Heart left ventricle (tissue), 16 donors: ENCODE measurements around the gene PCNP. TPM values are rescaled to one million over a fixed set of nuclear protein-coding genes. Genes with fewer than 3 reads are reported as not detected.
A peak's percentile ranks its signal among the peaks of the same experiment; 100 is the strongest.

ENCODE experiments used
- ATAC-seq, 4 donors: fragments of 200-7000 bp; cut with Tn5 transposase; one replicate each; pipeline ENCODE4 v1.9.1; 2020 to 2022; ENCODE audit warnings: moderate library complexity in 4 of 4, mild to moderate bottlenecking in 3 of 4, moderate number of reproducible peaks in 1 of 4
- DNase-seq, 5 donors: peaks; one replicate each; pipeline ENCODE4 v3.0.0-alpha.2; 2020
- H3K27ac ChIP-seq, 12 donors: fragments of 200-600 bp; sonication (generic) in 4 of 12; one replicate each; pipeline versions ENCODE4 v1.5.0 to v1.8.0; 2016 to 2022; ENCODE audit warnings: mild to moderate bottlenecking in 2 of 12
- H3K27me3 ChIP-seq, 9 donors: fragments of 200-600 bp; sonication (generic) in 2 of 9; one replicate each; pipeline versions ENCODE4 v1.5.1 to v1.8.0; 2016 to 2022; ENCODE audit warnings: mild to moderate bottlenecking in 3 of 9
- H3K36me3 ChIP-seq, 9 donors: fragments of 200-600 bp; sonication (generic) in 2 of 9; one replicate each; pipeline versions ENCODE4 v1.5.0 to v1.8.0; 2018 to 2022; ENCODE audit warnings: mild to moderate bottlenecking in 2 of 9
- H3K4me1 ChIP-seq, 12 donors: fragments of 200-600 bp; sonication (generic) in 4 of 12; one replicate each; pipeline versions ENCODE4 v1.5.0 to v1.8.0; 2016 to 2022; ENCODE audit warnings: mild to moderate bottlenecking in 3 of 12
- H3K4me3 ChIP-seq, 12 donors: fragments of 200-600 bp; sonication (generic) in 4 of 12; one replicate each; pipeline versions ENCODE4 v1.5.0 to v1.8.0; 2017 to 2022; ENCODE audit warnings: mild to moderate bottlenecking in 9 of 12, moderate library complexity in 4 of 12
- H3K9me3 ChIP-seq, 12 donors: fragments of 200-600 bp; sonication (generic) in 4 of 12; one replicate each; pipeline versions ENCODE4 v1.5.0 to v1.8.0; 2016 to 2022; ENCODE audit warnings: mild to moderate bottlenecking in 1 of 12
- POLR2A ChIP-seq, 2 donors: fragments of 450-650 bp; IDR thresholded peaks; one replicate each; pipeline ENCODE4 v1.6.1; 2017; ENCODE audit warnings: antibody characterized with exemption in 2 of 2, mild to moderate bottlenecking in 2 of 2, moderate library complexity in 2 of 2
- WGBS, 4 donors: extraction: QIAGEN DNeasy Blood & Tissue Kit in 2 of 4; methylation state at CpG; one replicate each; pipeline versions ENCODE4 v1.1.5 to v1.1.7; 2013 to 2018; 5-methylcytosine and 5-hydroxymethylcytosine counted together
- intact Hi-C, 10 donors: fragments of 100-400 bp; cut with DNase I; formaldehyde crosslinking; loops; one replicate each; pipeline versions ENCODE4 v1.11.1 to v1.14.2; 2022
- long read RNA-seq, 3 donors: library from polyadenylated mRNA; unstranded; transcript quantifications; one replicate each; pipeline ENCODE4 v2.0.0, GENCODE V29; 2020 to 2021
- polyA plus RNA-seq, 2 donors: library from polyadenylated mRNA; stranded (reverse); fragments of 200-250 nt; gene quantifications; one replicate each; pipeline ENCODE4 v1.2.3, GENCODE V29; 2013
- total RNA-seq, 9 donors: library from RNA; depleted of rRNA in 2 of 9; stranded (reverse); fragments of >200 nt in 2 of 9; fragmentation: NEBNext Ultra II Directional in 3 of 9; extraction: Animal tissue kit (Norgen Biotek cat#: 25700) in 3 of 9; gene quantifications; one replicate each; pipeline versions ENCODE4 v1.1.0 to v1.2.4, GENCODE V29; 2016 to 2023
- TF ChIP-seq, protein P1 (sequence below), 12 donors: fragments of 200-600 bp; sonication (generic) in 4 of 12; IDR thresholded peaks; one replicate each; pipeline versions ENCODE4 v1.5.0 to v1.8.0; 2018 to 2022; ENCODE audit warnings: antibody characterized with exemption in 12 of 12, mild to moderate bottlenecking in 5 of 12
- donor health status: ischemic (EF 13 %, LVEDD 7.1; RV severe dilation, severe dysfunction).
- donor health status: healthy with polysubstance abuse.
- donor health status: DM: no; HTN: yes; CAD: no.
- donor health status: DM: no; HTN: no; CAD: no.
- donor health status: ischemic (EF 25% LVEDD 6.9; RV normal size, moderate dysfunction).
- donor health status: ischemic (EF 25% LVEDD 5.7; RV mildly dilated, moderate dysfunction).
- donor health status: healthy.
- donor health status: DM: yes; HTN: yes; CAD: no.
- donor health status: ischemic (EF 35%, LVEDD 5.7; RV mildly dilated, moderate dysfunction).
- donor health status: nonischemic (EF 11% LVEDD 7.7; RV severe dilation, severe dysfunction).
- donor health status: DM: yes; HTN: yes; CAD: no.
- donor health status: PGD.
- donor health status: ischemic (EF 29% LVEDD 5.4; RV normal size, mild dysfunction).
- donor health status: nonischemic (EF 23%, LVEDD 6.1; RV moderate dilation, normal function).

Gene PCNP, protein sequence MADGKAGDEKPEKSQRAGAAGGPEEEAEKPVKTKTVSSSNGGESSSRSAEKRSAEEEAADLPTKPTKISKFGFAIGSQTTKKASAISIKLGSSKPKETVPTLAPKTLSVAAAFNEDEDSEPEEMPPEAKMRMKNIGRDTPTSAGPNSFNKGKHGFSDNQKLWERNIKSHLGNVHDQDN
- total RNA-seq: 100 to 1,000 TPM in 7 of 9 donors, 10 to 100 TPM in 2; 49.7 to 141 (median 121) TPM
- polyA plus RNA-seq: 10 to 100 TPM; 60.5 to 90.8 TPM
- long read RNA-seq, donor 1, transcript PCNP-202 (5 exons, 2,165 nt): minor isoform, 46 of 242 reads
- long read RNA-seq, donor 1, transcript PCNP-207 (5 exons, 786 nt): minor isoform, 6 of 242 reads
- long read RNA-seq, donor 1, transcript PCNP-204 (4 exons, 2,028 nt): minor isoform, 28 of 242 reads
- long read RNA-seq, donor 1, transcript PCNP-201 (5 exons, 2,342 nt): major isoform, 138 of 242 reads
- long read RNA-seq, donor 1, partial matches to known transcripts: 3 of 242 reads
- long read RNA-seq, donor 1, other reads (novel, unspliced or antisense): 20 of 242 reads
- long read RNA-seq, donor 2, transcript PCNP-201 (5 exons, 2,342 nt): major isoform, 293 of 492 reads
- long read RNA-seq, donor 2, transcript PCNP-202 (5 exons, 2,165 nt): minor isoform, 94 of 492 reads
- long read RNA-seq, donor 2, transcript PCNP-204 (4 exons, 2,028 nt): minor isoform, 40 of 492 reads
- long read RNA-seq, donor 2, partial matches to known transcripts: 6 of 492 reads
- long read RNA-seq, donor 2, other reads (novel, unspliced or antisense): 51 of 492 reads
- long read RNA-seq, donor 3, transcript PCNP-201 (5 exons, 2,342 nt): major isoform, 115 of 169 reads
- long read RNA-seq, donor 3, transcript PCNP-204 (4 exons, 2,028 nt): minor isoform, 9 of 169 reads
- long read RNA-seq, donor 3, transcript PCNP-202 (5 exons, 2,165 nt): minor isoform, 22 of 169 reads
- long read RNA-seq, donor 3, partial matches to known transcripts: 0 of 169 reads
- long read RNA-seq, donor 3, other reads (novel, unspliced or antisense): 16 of 169 reads

DNA sequence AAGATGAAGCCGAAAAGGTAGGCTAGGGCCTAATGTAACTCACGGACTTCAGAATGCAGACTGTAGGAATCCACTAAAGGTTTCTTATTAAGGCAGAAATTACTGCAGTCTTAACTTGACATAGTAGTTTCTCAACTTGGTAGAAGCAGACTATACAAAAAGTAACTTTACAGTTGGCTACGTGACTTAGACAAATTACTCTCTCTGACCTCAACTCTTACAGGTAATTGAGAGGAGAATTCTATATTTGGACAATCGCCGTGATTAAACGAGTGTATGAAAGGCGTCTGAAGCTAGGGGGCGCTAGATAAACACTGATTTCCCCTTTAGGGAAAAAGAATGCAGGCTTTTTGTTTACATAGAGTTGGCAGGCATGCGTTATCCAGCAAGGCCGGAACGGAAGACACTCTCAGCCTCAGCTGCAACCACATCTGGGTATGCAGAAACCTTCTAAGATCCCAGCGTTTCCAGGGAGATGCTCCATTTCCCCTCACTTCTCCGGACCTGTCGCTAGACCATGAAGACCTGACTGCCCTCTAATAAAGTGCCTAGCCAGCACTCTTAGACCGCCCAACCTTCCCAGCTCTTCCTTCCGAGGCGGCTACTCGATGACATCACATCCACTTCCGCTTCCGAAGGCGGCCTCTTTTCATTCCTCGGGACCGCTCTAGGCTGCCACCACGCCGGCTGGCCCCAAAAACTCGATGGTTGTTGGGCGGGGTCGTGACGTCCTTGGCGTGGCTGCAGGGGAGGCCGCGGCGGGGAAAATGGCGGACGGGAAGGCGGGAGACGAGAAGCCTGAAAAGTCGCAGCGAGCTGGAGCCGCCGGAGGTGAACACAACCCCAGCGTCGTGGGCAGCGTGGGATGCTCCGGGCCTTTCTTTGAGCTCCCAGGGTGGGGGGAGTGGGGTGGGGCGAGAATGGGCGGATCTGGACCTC is at the start of gene PCNP:
PCNP (plus strand) TSS at position 732 of the 939 bp plus-strand sequence; CDS start at position 768, 36 bp downstream.
- TF ChIP-seq, protein P1, sequence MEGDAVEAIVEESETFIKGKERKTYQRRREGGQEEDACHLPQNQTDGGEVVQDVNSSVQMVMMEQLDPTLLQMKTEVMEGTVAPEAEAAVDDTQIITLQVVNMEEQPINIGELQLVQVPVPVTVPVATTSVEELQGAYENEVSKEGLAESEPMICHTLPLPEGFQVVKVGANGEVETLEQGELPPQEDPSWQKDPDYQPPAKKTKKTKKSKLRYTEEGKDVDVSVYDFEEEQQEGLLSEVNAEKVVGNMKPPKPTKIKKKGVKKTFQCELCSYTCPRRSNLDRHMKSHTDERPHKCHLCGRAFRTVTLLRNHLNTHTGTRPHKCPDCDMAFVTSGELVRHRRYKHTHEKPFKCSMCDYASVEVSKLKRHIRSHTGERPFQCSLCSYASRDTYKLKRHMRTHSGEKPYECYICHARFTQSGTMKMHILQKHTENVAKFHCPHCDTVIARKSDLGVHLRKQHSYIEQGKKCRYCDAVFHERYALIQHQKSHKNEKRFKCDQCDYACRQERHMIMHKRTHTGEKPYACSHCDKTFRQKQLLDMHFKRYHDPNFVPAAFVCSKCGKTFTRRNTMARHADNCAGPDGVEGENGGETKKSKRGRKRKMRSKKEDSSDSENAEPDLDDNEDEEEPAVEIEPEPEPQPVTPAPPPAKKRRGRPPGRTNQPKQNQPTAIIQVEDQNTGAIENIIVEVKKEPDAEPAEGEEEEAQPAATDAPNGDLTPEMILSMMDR (IDR thresholded peaks at IDR 0.05): peak; percentile 86 to 95 (median 92)
- TF ChIP-seq POLR2A (IDR thresholded peaks at IDR 0.05): peak in 1 of 2 donors; percentile 71
- ATAC-seq: peak; percentile 95 to 98 (median 97)
- Histone ChIP-seq H3K27me3 (no peaks in the 10 kb centered on the region), H3K9me3 (no peaks in the 10 kb centered on the region), H3K4me1 (peaks cover 0 to 49% (median 36%) of the 10 kb centered on the region in 12 donors), H3K4me3 (peak within 1 kb of the TSS; percentile 71 to 97 (median 90)), H3K27ac (peak within 1 kb of the TSS; percentile 84 to 100 (median 97)), H3K36me3 (peaks cover 0 to 14% (median 7%) of the 10 kb centered on the region in 9 donors)
- intact Hi-C loops: loop anchor here in 9 of 10 donors (1.0 to 10.0 kb wide), 8 partner anchors 12 to 114 kb away; partner anchors contain the start of genes ZBTB11 (in 7 of the 9), SENP7 (in 4 of the 9), RPL24 (in 2 of the 9) and TRMT10C (in 2 of the 9)
- 1 to 3% (median 2%) methylated on average over 22 to 47 of the region's 47 CpGs for WGBS, 4 donors
- DNase-seq: peak; percentile 99

DNA sequence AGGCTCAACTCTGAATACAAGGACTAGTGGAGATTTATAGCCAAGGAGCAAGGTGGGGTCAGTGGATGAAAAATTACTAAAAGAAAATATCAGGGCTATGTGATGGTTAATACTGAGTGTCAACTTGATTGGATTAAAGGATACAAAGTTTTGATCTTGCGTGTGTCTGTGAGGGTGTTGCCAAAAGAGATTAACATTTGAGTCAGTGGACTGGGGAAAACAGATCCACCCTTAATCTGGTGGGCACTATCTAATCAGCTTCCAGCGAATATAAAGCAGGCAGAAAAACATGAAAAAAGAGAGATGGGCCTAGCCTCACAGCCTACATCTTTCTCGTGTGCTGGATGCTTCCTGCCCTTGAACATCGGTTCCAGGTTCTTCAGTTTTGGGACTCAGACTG is 46.5 kb upstream of the PCNP start:
- TF ChIP-seq, protein P1 (IDR thresholded peaks at IDR 0.05): no peak
- no peak for TF ChIP-seq POLR2A (IDR thresholded peaks at IDR 0.05)
- peaks cover 0 to 5% (median 0%) of the 10 kb centered on the region in 12 donors for H3K9me3 ChIP-seq
- no peak for ATAC-seq
- intact Hi-C loops: no loop called here
- H3K4me3 ChIP-seq: no peak overlapping the region
- no peak overlapping the region for H3K27ac ChIP-seq
- DNase-seq: no peak
- H3K36me3 ChIP-seq: no peaks in the 10 kb centered on the region
- H3K27me3 ChIP-seq: no peaks in the 10 kb centered on the region
- H3K4me1 ChIP-seq: no peaks in the 10 kb centered on the region
- WGBS, 4 donors: 57 to 71% (median 68%) methylated on average over 4 of the region's 4 CpGs

DNA sequence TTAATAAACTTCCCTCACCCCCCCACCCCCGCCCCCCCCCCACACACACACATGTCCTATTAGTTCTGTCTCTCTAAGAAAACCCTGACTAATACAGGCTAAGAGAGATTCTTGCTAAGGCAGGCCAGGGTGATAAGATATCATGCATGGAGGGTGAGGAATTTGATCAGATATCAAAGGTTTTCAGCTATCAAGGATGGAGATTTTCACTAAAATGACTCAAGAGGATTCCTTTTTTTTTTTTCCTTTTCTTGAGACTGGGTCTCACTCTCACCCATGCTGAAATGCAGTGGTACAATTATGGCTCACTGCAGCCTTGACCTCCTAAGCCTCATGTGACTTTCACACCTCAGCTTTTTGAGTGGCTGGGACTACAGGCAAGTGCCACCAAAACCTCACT is 46.1 kb upstream of the PCNP start:
- no peak overlapping the region for H3K4me3 ChIP-seq
- H3K27me3 ChIP-seq: no peaks in the 10 kb centered on the region
- DNase-seq (no peak), ATAC-seq (no peak)
- H3K36me3 ChIP-seq: no peaks in the 10 kb centered on the region
- WGBS, 4 donors: 18 to 38% (median 27%) methylated on average over 1 of the region's 1 CpG
- H3K27ac ChIP-seq: no peak overlapping the region
- intact Hi-C loops: no loop called here
- H3K4me1 ChIP-seq: no peaks in the 10 kb centered on the region
- no peak for TF ChIP-seq POLR2A (IDR thresholded peaks at IDR 0.05)
- TF ChIP-seq, protein P1 (IDR thresholded peaks at IDR 0.05): no peak
- H3K9me3 ChIP-seq: peaks cover 0 to 5% (median 0%) of the 10 kb centered on the region in 12 donors
